WTC11 (cell line): Measurements from ENCODE around the gene ZNF516.

Source experiments
- ESRRA ChIP-seq: sonication (generic); formaldehyde crosslinking; IDR thresholded peaks from 2 replicates; pipeline ENCODE4 v1.8.1; 2022; ENCODE audit warnings: mild to moderate bottlenecking, missing genetic modification reagents, borderline replicate concordance
- IRF2 ChIP-seq: sonication (generic); formaldehyde crosslinking; IDR thresholded peaks from 2 replicates; pipeline ENCODE4 v1.8.0; 2022; ENCODE audit warnings: low read depth, missing genetic modification reagents, borderline replicate concordance
- MXD4 ChIP-seq: fragments of 250-450 bp; sonication (Bioruptor Pico); IDR thresholded peaks from 2 replicates; pipeline ENCODE4 v1.8.0; 2021; ENCODE audit warnings: mild to moderate bottlenecking, moderate library complexity, borderline replicate concordance
- NFYB ChIP-seq: sonication (generic); formaldehyde crosslinking; conservative IDR thresholded peaks from 2 replicates; pipeline ENCODE4 v1.8.0; 2022; ENCODE audit warnings: low read depth, missing genetic modification reagents
- PRRX2 ChIP-seq: fragments of 250-450 bp; sonication (Bioruptor Pico); IDR thresholded peaks from 2 replicates; pipeline ENCODE4 v1.8.0; 2021; ENCODE audit warnings: mild to moderate bottlenecking
- SMAD4 ChIP-seq: sonication (generic); formaldehyde crosslinking; IDR thresholded peaks from 2 replicates; pipeline ENCODE4 v1.8.0; 2022; ENCODE audit warnings: mild to moderate bottlenecking, missing genetic modification reagents
- ZNF121 ChIP-seq: sonication (generic); formaldehyde crosslinking; IDR thresholded peaks from 2 replicates; pipeline ENCODE4 v1.8.0; 2023; ENCODE audit warnings: missing genetic modification reagents
- TF ChIP-seq, protein P1 (sequence below): fragments of 200-600 bp; IDR thresholded peaks from 2 replicates; pipeline ENCODE4 v1.8.0; 2022; ENCODE audit warnings: antibody characterized with exemption
- TF ChIP-seq, protein P2 (sequence below): sonication (generic); formaldehyde crosslinking; IDR thresholded peaks from 2 replicates; pipeline ENCODE4 v1.8.1; 2023; ENCODE audit warnings: mild to moderate bottlenecking, missing genetic modification reagents, borderline replicate concordance
- TF ChIP-seq, protein P3 (sequence below): sonication (generic); formaldehyde crosslinking; conservative IDR thresholded peaks from 2 replicates; pipeline ENCODE4 v1.8.1; 2022; ENCODE audit warnings: mild to moderate bottlenecking, missing genetic modification reagents

DNA sequence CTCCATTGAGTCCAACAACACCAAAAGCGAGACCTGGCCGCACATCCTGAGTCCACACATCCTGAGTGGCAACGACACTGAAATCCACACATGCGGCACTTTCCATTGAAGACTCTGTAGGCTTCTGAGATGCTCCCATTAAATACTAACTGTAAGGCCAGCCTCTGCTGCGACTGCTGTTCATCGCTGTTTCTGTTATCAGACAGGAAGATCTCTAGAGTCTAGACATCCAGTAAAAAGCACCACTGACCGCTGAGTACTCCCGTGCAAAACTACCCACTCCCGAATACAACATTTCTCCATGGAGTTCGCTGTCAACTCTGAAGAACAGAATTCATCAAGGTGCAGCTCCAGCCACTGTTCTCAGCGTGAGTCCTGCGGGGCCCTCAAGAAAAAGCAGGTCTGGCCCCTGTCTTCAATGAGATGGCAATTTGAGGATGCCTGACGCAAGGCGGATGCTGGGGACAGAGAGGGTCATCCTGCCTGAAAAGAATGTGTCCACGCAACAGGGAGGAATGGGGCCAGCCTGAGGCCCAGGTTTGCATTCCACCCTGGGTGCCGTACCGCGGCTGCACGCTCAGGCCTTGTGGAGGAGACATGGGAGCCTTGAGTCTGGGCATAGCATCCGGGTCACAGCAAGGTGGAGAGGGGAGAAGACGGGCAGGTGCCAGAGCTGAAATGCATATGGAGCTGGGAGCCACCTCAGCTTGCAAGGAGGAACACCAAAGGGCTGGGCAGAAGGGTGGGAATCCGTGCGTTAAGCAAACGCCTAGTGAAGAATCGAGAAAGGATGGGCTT lies 61.9 kb downstream of the ZNF516 start:
- TF ChIP-seq, protein P1, sequence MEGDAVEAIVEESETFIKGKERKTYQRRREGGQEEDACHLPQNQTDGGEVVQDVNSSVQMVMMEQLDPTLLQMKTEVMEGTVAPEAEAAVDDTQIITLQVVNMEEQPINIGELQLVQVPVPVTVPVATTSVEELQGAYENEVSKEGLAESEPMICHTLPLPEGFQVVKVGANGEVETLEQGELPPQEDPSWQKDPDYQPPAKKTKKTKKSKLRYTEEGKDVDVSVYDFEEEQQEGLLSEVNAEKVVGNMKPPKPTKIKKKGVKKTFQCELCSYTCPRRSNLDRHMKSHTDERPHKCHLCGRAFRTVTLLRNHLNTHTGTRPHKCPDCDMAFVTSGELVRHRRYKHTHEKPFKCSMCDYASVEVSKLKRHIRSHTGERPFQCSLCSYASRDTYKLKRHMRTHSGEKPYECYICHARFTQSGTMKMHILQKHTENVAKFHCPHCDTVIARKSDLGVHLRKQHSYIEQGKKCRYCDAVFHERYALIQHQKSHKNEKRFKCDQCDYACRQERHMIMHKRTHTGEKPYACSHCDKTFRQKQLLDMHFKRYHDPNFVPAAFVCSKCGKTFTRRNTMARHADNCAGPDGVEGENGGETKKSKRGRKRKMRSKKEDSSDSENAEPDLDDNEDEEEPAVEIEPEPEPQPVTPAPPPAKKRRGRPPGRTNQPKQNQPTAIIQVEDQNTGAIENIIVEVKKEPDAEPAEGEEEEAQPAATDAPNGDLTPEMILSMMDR: no peak
- TF ChIP-seq NFYB (no peak), PRRX2 (CRISPR knock-in tag) (no peak), SMAD4 (CRISPR knock-in tag) (no peak), MXD4 (no peak), ZNF121 (no peak), IRF2 (CRISPR knock-in tag) (no peak), ESRRA (CRISPR knock-in tag) (no peak)
- TF ChIP-seq, protein P2, sequence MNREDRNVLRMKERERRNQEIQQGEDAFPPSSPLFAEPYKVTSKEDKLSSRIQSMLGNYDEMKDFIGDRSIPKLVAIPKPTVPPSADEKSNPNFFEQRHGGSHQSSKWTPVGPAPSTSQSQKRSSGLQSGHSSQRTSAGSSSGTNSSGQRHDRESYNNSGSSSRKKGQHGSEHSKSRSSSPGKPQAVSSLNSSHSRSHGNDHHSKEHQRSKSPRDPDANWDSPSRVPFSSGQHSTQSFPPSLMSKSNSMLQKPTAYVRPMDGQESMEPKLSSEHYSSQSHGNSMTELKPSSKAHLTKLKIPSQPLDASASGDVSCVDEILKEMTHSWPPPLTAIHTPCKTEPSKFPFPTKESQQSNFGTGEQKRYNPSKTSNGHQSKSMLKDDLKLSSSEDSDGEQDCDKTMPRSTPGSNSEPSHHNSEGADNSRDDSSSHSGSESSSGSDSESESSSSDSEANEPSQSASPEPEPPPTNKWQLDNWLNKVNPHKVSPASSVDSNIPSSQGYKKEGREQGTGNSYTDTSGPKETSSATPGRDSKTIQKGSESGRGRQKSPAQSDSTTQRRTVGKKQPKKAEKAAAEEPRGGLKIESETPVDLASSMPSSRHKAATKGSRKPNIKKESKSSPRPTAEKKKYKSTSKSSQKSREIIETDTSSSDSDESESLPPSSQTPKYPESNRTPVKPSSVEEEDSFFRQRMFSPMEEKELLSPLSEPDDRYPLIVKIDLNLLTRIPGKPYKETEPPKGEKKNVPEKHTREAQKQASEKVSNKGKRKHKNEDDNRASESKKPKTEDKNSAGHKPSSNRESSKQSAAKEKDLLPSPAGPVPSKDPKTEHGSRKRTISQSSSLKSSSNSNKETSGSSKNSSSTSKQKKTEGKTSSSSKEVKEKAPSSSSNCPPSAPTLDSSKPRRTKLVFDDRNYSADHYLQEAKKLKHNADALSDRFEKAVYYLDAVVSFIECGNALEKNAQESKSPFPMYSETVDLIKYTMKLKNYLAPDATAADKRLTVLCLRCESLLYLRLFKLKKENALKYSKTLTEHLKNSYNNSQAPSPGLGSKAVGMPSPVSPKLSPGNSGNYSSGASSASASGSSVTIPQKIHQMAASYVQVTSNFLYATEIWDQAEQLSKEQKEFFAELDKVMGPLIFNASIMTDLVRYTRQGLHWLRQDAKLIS (CRISPR knock-in tag): no peak
- TF ChIP-seq, protein P3, sequence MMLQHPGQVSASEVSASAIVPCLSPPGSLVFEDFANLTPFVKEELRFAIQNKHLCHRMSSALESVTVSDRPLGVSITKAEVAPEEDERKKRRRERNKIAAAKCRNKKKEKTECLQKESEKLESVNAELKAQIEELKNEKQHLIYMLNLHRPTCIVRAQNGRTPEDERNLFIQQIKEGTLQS: no peak
